Gastrocnemius medialis (tissue), 4 donors: ENCODE results near the gene GNB5. TPM values are rescaled to one million over a fixed set of nuclear protein-coding genes. Genes with fewer than 3 reads are reported as not detected.
A peak's percentile ranks its signal among the peaks of the same experiment; 100 is the strongest.

Experiments
- ATAC-seq, 2 donors: fragments of 150-250 bp; one replicate each; pipeline ENCODE4 v1.9.1; 2016
- DNase-seq, 2 donors: peaks; one replicate each; pipeline ENCODE4 v3.0.0-alpha.2; 2019
- H3K27ac ChIP-seq, 4 donors: fragments of 200-600 bp; sonication (generic); 1 replicate in 1 of 4; 2 replicates in 3 of 4; pipeline ENCODE4 v1.5.1; 2016 to 2018; ENCODE audit warnings: mild to moderate bottlenecking in 2 of 4, moderate library complexity in 1 of 4
- H3K27me3 ChIP-seq, 3 donors: fragments of 200-600 bp; sonication (generic) in 2 of 3; 1 replicate in 1 of 3; 2 replicates in 2 of 3; pipeline versions ENCODE4 v1.5.1 to v1.6.0; 2016 to 2019; ENCODE audit warnings: mild to moderate bottlenecking in 1 of 3, moderate library complexity in 1 of 3
- H3K36me3 ChIP-seq, 2 donors: fragments of 200-600 bp; sonication (generic) in 1 of 2; one replicate each; pipeline ENCODE4 v1.5.1; 2017 to 2018
- H3K4me1 ChIP-seq, 2 donors: fragments of 200-600 bp; sonication (generic) in 1 of 2; one replicate each; pipeline ENCODE4 v1.5.1; 2016 to 2017; ENCODE audit warnings: mild to moderate bottlenecking in 2 of 2
- H3K4me3 ChIP-seq, 4 donors: fragments of 200-600 bp; sonication (generic) in 3 of 4; 1 replicate in 1 of 4; 2 replicates in 3 of 4; pipeline ENCODE4 v1.5.1; 2016 to 2019; ENCODE audit warnings: mild to moderate bottlenecking in 2 of 4
- H3K9me3 ChIP-seq, 3 donors: fragments of 200-600 bp; sonication (generic) in 2 of 3; 1 replicate in 1 of 3; 2 replicates in 2 of 3; pipeline ENCODE4 v1.5.1; 2016 to 2019
- CTCF ChIP-seq, 5 experiments: fragments of 450-650 bp in 3 of 5; fragments of 200-600 bp in 2 of 5; sonication (generic) in 2 of 5; IDR thresholded peaks in 4 of 5; conservative IDR thresholded peaks in 1 of 5; 1 replicate in 4 of 5; 2 replicates in 1 of 5; pipeline ENCODE4 v1.5.1; 2016 to 2019; ENCODE audit warnings: antibody characterized with exemption in 5 of 5, mild to moderate bottlenecking in 3 of 5, moderate library complexity in 3 of 5
- POLR2A ChIP-seq, 2 donors: fragments of 450-650 bp; IDR thresholded peaks; one replicate each; pipeline ENCODE4 v1.6.1; 2017; ENCODE audit warnings: antibody characterized with exemption in 2 of 2, mild to moderate bottlenecking in 2 of 2, moderate library complexity in 2 of 2
- in situ Hi-C, 4 donors: fragments of 200-750 bp; cut with MboI; loops; one replicate each; pipeline versions ENCODE4 v1.15.0 to v1.8.0; 2017; ENCODE audit warnings: low sequenced_read_pairs in 4 of 4
- intact Hi-C: fragments of 100-400 bp; cut with DNase I; formaldehyde crosslinking; loops from one replicate; pipeline ENCODE4 v1.15.1; 2023; ENCODE audit warnings: low total_unique reads
- total RNA-seq, 4 donors: library from RNA; depleted of rRNA; stranded (reverse); fragments of >200 nt; gene quantifications; one replicate each; pipeline versions ENCODE4 v1.1.0 to v1.2.3, GENCODE V29; 2016

GNB5 gene
- total RNA-seq, 4 donors from 2014 or later: 2.9 to 4.6 (median 3.6) TPM

GRCh38 chr15:52082197-52083036 lies 108.8 kb downstream of the GNB5 start:
- in situ Hi-C loops (loop anchor here in 2 of 4 donors (10.0 to 25.0 kb wide), 2 partner anchors 95 to 118 kb away; no protein-coding TSS in a partner anchor), intact Hi-C loops (no loop called here)
- Histone ChIP-seq H3K4me3 (no peak overlapping the region), H3K4me1 (no peaks in the 10 kb centered on the region), H3K36me3 (no peaks in the 10 kb centered on the region), H3K27ac (no peak overlapping the region), H3K9me3 (no peaks in the 10 kb centered on the region), H3K27me3 (no peaks in the 10 kb centered on the region)
- no peak for TF ChIP-seq POLR2A (IDR thresholded peaks at IDR 0.05)
- TF ChIP-seq CTCF (IDR thresholded peaks at IDR 0.05 in 4 of 5, conservative IDR thresholded peaks at IDR 0.05 in 1 of 5): no peak
- ATAC-seq (no peak), DNase-seq (no peak)

- in situ Hi-C loops (loop anchor here in 2 of 4 donors (10.0 to 25.0 kb wide), 2 partner anchors 94 to 116 kb away; no protein-coding TSS in a partner anchor), intact Hi-C loops (no loop called here)
- TF ChIP-seq CTCF (IDR thresholded peaks at IDR 0.05 in 4 of 5, conservative IDR thresholded peaks at IDR 0.05 in 1 of 5) (no peak), POLR2A (IDR thresholded peaks at IDR 0.05) (no peak)
- Histone ChIP-seq H3K4me3 (no peak overlapping the region), H3K9me3 (no peaks in the 10 kb centered on the region), H3K27ac (no peak overlapping the region), H3K27me3 (no peaks in the 10 kb centered on the region), H3K36me3 (no peaks in the 10 kb centered on the region), H3K4me1 (no peaks in the 10 kb centered on the region)
- no peak for DNase-seq
- ATAC-seq: no peak
Measured at GRCh38 chr15:52080706-52081392, 110.3 kb downstream of the GNB5 start.

GRCh38 chr15:52080031-52080430 lies 111.2 kb downstream of the GNB5 start:
- Histone ChIP-seq H3K4me1 (no peaks in the 10 kb centered on the region), H3K27ac (no peak overlapping the region), H3K4me3 (no peak overlapping the region), H3K36me3 (no peaks in the 10 kb centered on the region), H3K9me3 (no peaks in the 10 kb centered on the region), H3K27me3 (no peaks in the 10 kb centered on the region)
- ATAC-seq (no peak), DNase-seq (no peak)
- TF ChIP-seq CTCF (IDR thresholded peaks at IDR 0.05 in 4 of 5, conservative IDR thresholded peaks at IDR 0.05 in 1 of 5) (no peak), POLR2A (IDR thresholded peaks at IDR 0.05) (no peak)
- intact Hi-C loops (no loop called here), in situ Hi-C loops (loop anchor here in 2 of 4 donors (10.0 to 25.0 kb wide), 2 partner anchors 93 to 115 kb away; no protein-coding TSS in a partner anchor)

GRCh38 chr15:52078876-52079700 lies 112.1 kb downstream of the GNB5 start:
- peak; percentile 55 to 67 for DNase-seq
- TF ChIP-seq CTCF (IDR thresholded peaks at IDR 0.05 in 4 of 5, conservative IDR thresholded peaks at IDR 0.05 in 1 of 5) (peak; percentile 64 to 85 (median 78)), POLR2A (IDR thresholded peaks at IDR 0.05) (no peak)
- H3K36me3 ChIP-seq: no peaks in the 10 kb centered on the region
- no peak overlapping the region for H3K27ac ChIP-seq
- peak; percentile 60 to 87 for ATAC-seq
- no peaks in the 10 kb centered on the region for H3K9me3 ChIP-seq
- in situ Hi-C loops (loop anchor here (5.0 to 25.0 kb wide), 3 partner anchors 92 to 112 kb away; no protein-coding TSS in a partner anchor), intact Hi-C loops (loop anchor here (1.0 to 2.0 kb wide), 3 partner anchors 98 to 190 kb away; partner anchors contain the start of gene LEO1)
- H3K27me3 ChIP-seq: no peaks in the 10 kb centered on the region
- no peaks in the 10 kb centered on the region for H3K4me1 ChIP-seq
- H3K4me3 ChIP-seq: no peak overlapping the region
